Measurements from ENCODE around the gene EZR.

Gene EZR

GRCh38 chr6:158761746-158762145 is 57.4 kb downstream of the EZR start:
- Histone ChIP-seq H3K9ac (ENCODE audit: low read depth, low read length) (no peak overlapping the region), H3K4me3 (ENCODE audit: low read depth in 1 of 2, low read length in 2 of 2) (no peak overlapping the region), H3K4me2 (ENCODE audit: insufficient read depth, low read length) (no peak overlapping the region), H3K27me3 (ENCODE audit: insufficient read depth, low read length, poor library complexity) (no peaks in the 10 kb centered on the region), H4K20me1 (ENCODE audit: insufficient read depth, low read length) (peaks cover 11% of the 10 kb centered on the region; the same call in 1 of the 2 replicates), H3K79me2 (ENCODE audit: insufficient read depth, low read length) (no peaks in the 10 kb centered on the region), H3K36me3 (ENCODE audit: insufficient read depth, low read length) (peaks cover 16% of the 10 kb centered on the region), H2AFZ (ENCODE audit: low read depth, low read length) (no peak overlapping the region), H3K9me3 (ENCODE audit: insufficient read depth, low read length, severe bottlenecking) (no peaks in the 10 kb centered on the region), H3K4me1 (ENCODE audit: insufficient read depth, low read length) (no peaks in the 10 kb centered on the region), H3K27ac (ENCODE audit: low read length) (no peak overlapping the region)
- DNase-seq (no peak), ATAC-seq (ENCODE audit: insufficient read depth, low read depth) (no peak)
- TF ChIP-seq EZH2 (IDR thresholded peaks at IDR 0.05; ENCODE audit: borderline replicate concordance, low read depth, low read length, severe bottlenecking) (no peak), CTCF (IDR thresholded peaks at IDR 0.05; ENCODE audit: borderline replicate concordance, extremely low read depth, low read length, poor library complexity, severe bottlenecking) (no peak)

GRCh38 chr6:158760618-158761250 is 58.4 kb downstream of the EZR start:
- Histone ChIP-seq H3K36me3 (ENCODE audit: insufficient read depth, low read length) (peaks cover 6% of the 10 kb centered on the region), H3K9ac (ENCODE audit: low read depth, low read length) (no peak overlapping the region), H2AFZ (ENCODE audit: low read depth, low read length) (no peak overlapping the region), H4K20me1 (ENCODE audit: insufficient read depth, low read length) (peaks cover 11% of the 10 kb centered on the region; the same call in 1 of the 2 replicates), H3K9me3 (ENCODE audit: insufficient read depth, low read length, severe bottlenecking) (no peaks in the 10 kb centered on the region), H3K27ac (ENCODE audit: low read length) (no peak overlapping the region), H3K79me2 (ENCODE audit: insufficient read depth, low read length) (no peaks in the 10 kb centered on the region), H3K27me3 (ENCODE audit: insufficient read depth, low read length, poor library complexity) (no peaks in the 10 kb centered on the region), H3K4me2 (ENCODE audit: insufficient read depth, low read length) (no peak overlapping the region), H3K4me1 (ENCODE audit: insufficient read depth, low read length) (no peaks in the 10 kb centered on the region), H3K4me3 (ENCODE audit: low read depth in 1 of 2, low read length in 2 of 2) (no peak overlapping the region)
- no peak for TF ChIP-seq EZH2 (IDR thresholded peaks at IDR 0.05; ENCODE audit: borderline replicate concordance, low read depth, low read length, severe bottlenecking)
- TF ChIP-seq CTCF (IDR thresholded peaks at IDR 0.05; ENCODE audit: borderline replicate concordance, extremely low read depth, low read length, poor library complexity, severe bottlenecking), result no peak
- no peak for DNase-seq
- no peak for ATAC-seq (ENCODE audit: insufficient read depth, low read depth)

- Histone ChIP-seq H3K36me3 (ENCODE audit: insufficient read depth, low read length) (no peaks in the 10 kb centered on the region; the same call in 1 of the 2 replicates), H3K4me1 (ENCODE audit: insufficient read depth, low read length) (no peaks in the 10 kb centered on the region), H3K4me2 (ENCODE audit: insufficient read depth, low read length) (no peak overlapping the region), H4K20me1 (ENCODE audit: insufficient read depth, low read length) (peaks cover 11% of the 10 kb centered on the region; the same call in 1 of the 2 replicates), H3K27me3 (ENCODE audit: insufficient read depth, low read length, poor library complexity) (no peaks in the 10 kb centered on the region), H3K9me3 (ENCODE audit: insufficient read depth, low read length, severe bottlenecking) (no peaks in the 10 kb centered on the region), H2AFZ (ENCODE audit: low read depth, low read length) (no peak overlapping the region), H3K27ac (ENCODE audit: low read length) (no peak overlapping the region), H3K9ac (ENCODE audit: low read depth, low read length) (no peak overlapping the region), H3K79me2 (ENCODE audit: insufficient read depth, low read length) (no peaks in the 10 kb centered on the region), H3K4me3 (ENCODE audit: low read depth in 1 of 2, low read length in 2 of 2) (no peak overlapping the region)
- DNase-seq (no peak), ATAC-seq (ENCODE audit: insufficient read depth, low read depth) (no peak)
- TF ChIP-seq CTCF (IDR thresholded peaks at IDR 0.05; ENCODE audit: borderline replicate concordance, extremely low read depth, low read length, poor library complexity, severe bottlenecking), result no peak
These were observed 59.1 kb downstream of the EZR start for GRCh38 chr6:158759966-158760617.
